Measurements from ENCODE around the gene CDK5.
A peak's percentile ranks its signal among the peaks of the same experiment; 100 is the strongest.

CDK5 gene

GRCh38 chr7:151057506-151057988 lies at the start of gene CDK5:
TSS of gene CDK5 (minus strand) at chr7:151057897. CDS start at chr7:151057848, 49 bp downstream.
- no peak for DNase-seq (ENCODE audit: low spot score)

GRCh38 chr7:151104411-151105235 lies 46.9 kb upstream of the CDK5 start:
- no peak for DNase-seq (ENCODE audit: low spot score)

GRCh38 chr7:151103973-151104372 lies 46.3 kb upstream of the CDK5 start:
- no peak for DNase-seq (ENCODE audit: low spot score)

GRCh38 chr7:151102991-151103390 lies 45.3 kb upstream of the CDK5 start:
- no peak for DNase-seq (ENCODE audit: low spot score)

- no peak for DNase-seq (ENCODE audit: low spot score)
These were observed 44.1 kb upstream of the CDK5 start for GRCh38 chr7:151101621-151102396.

GRCh38 chr7:151100921-151101320 lies 43.2 kb upstream of the CDK5 start:
- no peak for DNase-seq (ENCODE audit: low spot score)

- DNase-seq (ENCODE audit: low spot score): no peak
These were observed 42.0 kb upstream of the CDK5 start for GRCh38 chr7:151099486-151100211.

- no peak for DNase-seq (ENCODE audit: low spot score)
These were observed 38.3 kb upstream of the CDK5 start for GRCh38 chr7:151095828-151096475.

GRCh38 chr7:151095123-151095797 lies 37.6 kb upstream of the CDK5 start:
- DNase-seq (ENCODE audit: low spot score): no peak

GRCh38 chr7:151094675-151095074 lies 37.0 kb upstream of the CDK5 start:
- no peak for DNase-seq (ENCODE audit: low spot score)

GRCh38 chr7:151093748-151094147 lies 36.1 kb upstream of the CDK5 start:
- DNase-seq (ENCODE audit: low spot score): no peak

GRCh38 chr7:151091988-151092387 lies 34.3 kb upstream of the CDK5 start:
- no peak for DNase-seq (ENCODE audit: low spot score)

GRCh38 chr7:151091431-151091830 lies 33.7 kb upstream of the CDK5 start:
- DNase-seq (ENCODE audit: low spot score): no peak

- no peak for DNase-seq (ENCODE audit: low spot score)
These were observed 33.3 kb upstream of the CDK5 start for GRCh38 chr7:151091003-151091402.

- no peak for DNase-seq (ENCODE audit: low spot score)
These were observed 32.4 kb upstream of the CDK5 start for GRCh38 chr7:151089893-151090730.

- no peak for DNase-seq (ENCODE audit: low spot score)
These were observed 31.4 kb upstream of the CDK5 start for GRCh38 chr7:151088856-151089699.

- DNase-seq (ENCODE audit: low spot score): no peak
These were observed 30.5 kb upstream of the CDK5 start for GRCh38 chr7:151088019-151088855.

GRCh38 chr7:151087245-151088018 lies 29.7 kb upstream of the CDK5 start:
- peak; percentile 57 for DNase-seq (ENCODE audit: low spot score)
